DMS79 (cell line): Measurements from ENCODE around the gene KANSL1.
"Not testable (repeated sequence)": the region's sequence is repeated elsewhere in the genome, so short reads cannot be mapped to it uniquely, and the experiment has no call there.

Experiments used
- DNase-seq: peaks from one replicate; lab custom pipeline; 2025; lab: John Stamatoyannopoulos, UW

KANSL1 gene

GRCh38 chr17:46020023-46020761 is 173.0 kb downstream of the KANSL1 start:
- no peak for DNase-seq

GRCh38 chr17:46019408-46019925 is 173.8 kb downstream of the KANSL1 start:
- not testable (repeated sequence) for DNase-seq

GRCh38 chr17:46013502-46014165 is 179.6 kb downstream of the KANSL1 start:
- no peak for DNase-seq

GRCh38 chr17:46013127-46013501 is 180.1 kb downstream of the KANSL1 start:
- no peak for DNase-seq

- DNase-seq: no peak
Observed at GRCh38 chr17:46012506-46013079, 180.6 kb downstream of the KANSL1 start.

DNA sequence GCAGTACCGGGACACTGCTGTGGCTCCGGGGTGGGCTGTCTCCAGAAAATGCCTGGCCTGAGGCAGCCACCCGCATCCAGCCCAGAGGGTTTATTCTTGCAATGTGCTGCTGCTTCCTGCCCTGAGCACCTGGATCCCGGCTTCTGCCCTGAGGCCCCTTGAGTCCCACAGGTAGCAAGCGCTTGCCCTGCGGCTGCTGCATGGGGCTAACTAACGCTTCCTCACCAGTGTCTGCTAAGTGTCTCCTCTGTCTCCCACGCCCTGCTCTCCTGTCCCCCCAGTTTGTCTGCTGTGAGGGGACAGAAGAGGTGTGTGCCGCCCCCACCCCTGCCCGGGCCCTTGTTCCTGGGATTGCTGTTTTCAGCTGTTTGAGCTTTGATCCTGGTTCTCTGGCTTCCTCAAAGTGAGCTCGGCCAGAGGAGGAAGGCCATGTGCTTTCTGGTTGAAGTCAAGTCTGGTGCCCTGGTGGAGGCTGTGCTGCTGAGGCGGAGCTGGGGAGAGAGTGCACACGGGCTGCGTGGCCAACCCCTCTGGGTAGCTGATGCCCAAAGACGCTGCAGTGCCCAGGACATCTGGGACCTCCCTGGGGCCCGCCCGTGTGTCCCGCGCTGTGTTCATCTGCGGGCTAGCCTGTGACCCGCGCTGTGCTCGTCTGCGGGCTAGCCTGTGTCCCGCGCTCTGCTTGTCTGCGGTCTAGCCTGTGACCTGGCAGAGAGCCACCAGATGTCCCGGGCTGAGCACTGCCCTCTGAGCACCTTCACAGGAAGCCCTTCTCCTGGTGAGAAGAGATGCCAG is 181.3 kb downstream of the KANSL1 start:
- DNase-seq: no peak

- DNase-seq: no peak
Observed at GRCh38 chr17:46010597-46011186, 182.5 kb downstream of the KANSL1 start.

- DNase-seq: no peak
Observed at GRCh38 chr17:46009681-46010596, 183.3 kb downstream of the KANSL1 start.

DNA sequence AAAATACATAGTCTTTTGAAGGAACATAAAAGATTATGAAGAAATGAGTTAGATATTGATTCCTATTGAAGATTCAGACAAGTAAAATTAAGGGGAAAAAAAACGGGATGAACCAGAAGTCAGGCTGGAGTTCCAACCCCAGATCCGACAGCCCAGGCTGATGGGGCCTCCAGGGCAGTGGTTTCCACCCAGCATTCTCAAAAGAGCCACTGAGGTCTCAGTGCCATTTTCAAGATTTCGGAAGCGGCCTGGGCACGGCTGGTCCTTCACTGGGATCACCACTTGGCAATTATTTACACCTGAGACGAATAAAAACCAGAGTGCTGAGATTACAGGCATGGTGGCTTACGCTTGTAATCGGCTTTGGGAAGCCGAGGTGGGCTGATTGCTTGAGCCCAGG is 184.6 kb downstream of the KANSL1 start:
- no peak for DNase-seq

GRCh38 chr17:46007461-46007965 is 185.7 kb downstream of the KANSL1 start:
- DNase-seq: no peak

DNA sequence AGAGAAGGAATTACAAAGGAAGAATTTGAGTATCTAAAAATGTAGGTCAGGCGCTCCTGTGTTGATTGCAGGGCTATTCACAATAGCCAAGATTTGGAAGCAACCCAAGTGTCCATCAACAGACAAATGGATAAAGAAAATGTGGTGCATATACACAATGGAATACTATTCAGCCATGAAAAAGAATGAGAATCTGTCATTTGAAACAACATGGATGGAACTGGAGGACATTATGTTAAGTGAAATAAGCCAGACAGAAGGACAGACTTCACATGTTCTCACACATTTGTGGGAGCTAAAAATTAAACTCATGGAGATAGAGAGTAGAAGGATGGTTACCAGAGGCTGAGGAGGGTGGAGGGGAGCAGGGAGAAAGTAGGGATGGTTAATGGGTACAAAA is 187.1 kb downstream of the KANSL1 start:
- DNase-seq: not testable (repeated sequence)

- peak; percentile 18 for DNase-seq
Observed at GRCh38 chr17:46003907-46004748, 189.1 kb downstream of the KANSL1 start.

DNA sequence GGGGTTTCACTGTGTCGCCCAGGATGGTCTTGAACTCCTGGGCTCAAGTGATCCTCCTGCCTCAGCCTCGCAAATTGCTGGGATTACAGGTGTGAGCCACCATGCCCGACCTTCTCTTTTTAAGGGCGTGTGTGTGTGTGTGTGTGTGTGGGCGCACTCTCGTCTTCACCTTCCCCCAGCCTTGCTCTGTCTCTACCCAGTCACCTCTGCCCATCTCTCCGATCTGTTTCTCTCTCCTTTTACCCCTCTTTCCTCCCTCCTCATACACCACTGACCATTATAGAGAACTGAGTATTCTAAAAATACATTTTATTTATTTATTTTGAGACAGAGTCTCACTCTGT is 190.3 kb downstream of the KANSL1 start:
- DNase-seq: no peak

GRCh38 chr17:46002311-46002972 is 190.8 kb downstream of the KANSL1 start:
- DNase-seq: peak; percentile 13

DNA sequence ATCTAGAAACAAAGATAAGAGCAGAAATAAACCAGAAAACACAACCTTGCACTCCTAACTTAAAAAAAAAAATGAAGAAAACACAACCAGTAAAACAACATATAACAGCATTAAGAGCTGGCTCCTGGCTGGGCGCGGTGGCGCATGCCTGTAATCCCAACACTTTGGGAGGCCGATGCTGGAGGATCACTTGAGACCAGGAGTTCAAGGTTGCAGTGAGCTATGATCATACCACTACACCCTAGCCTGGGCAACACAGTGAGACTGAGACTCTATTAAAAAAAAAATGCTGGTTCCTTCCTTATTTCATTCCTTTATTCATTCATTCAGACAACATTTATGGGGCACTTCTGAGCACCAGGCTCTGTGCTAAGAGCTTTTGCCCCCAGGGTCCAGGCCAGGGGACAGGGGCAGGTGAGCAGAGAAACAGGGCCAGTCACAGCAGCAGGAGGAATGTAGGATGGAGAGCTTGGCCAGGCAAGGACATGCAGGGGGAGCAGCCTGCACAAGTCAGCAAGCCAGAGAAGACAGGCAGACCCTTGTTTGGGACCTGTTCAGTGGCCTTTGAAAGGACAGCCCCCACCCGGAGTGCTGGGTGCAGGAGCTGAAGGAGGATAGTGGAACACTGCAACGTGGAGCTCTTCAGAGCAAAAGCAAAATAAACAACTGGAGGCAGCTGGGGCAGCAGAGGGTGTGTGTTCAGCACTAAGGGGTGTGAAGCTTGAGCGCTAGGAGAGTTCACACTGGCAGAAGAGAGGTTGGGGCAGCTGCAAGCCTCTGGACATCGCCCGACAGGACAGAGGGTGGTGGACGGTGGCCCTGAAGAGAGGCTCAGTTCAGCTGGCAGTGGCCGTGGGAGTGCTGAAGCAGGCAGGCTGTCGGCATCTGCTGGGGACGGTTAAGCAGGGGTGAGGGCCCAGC is 191.6 kb downstream of the KANSL1 start:
- no peak for DNase-seq

DNA sequence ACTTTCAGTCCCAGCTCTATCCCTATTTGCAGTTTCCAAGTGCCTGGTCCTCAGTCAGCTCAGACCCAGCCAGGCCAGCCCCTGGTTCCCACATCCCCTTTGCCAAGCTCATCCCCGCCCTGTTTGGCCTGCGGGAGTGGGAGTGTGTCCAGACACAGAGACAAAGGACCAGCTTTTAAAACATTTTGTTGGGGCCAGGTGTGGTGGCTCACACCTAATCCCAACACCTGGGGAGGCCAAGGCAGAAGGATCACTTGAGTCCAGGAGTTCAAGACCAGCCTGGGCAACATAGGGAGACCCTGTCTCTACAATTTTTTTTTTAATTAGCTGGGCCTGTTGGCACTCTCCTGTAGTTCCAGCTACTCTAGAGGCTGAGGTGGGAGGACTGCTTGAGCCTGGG is 192.5 kb downstream of the KANSL1 start:
- no peak for DNase-seq

- DNase-seq: no peak
Observed at GRCh38 chr17:46000292-46000691, 192.9 kb downstream of the KANSL1 start.

- no peak for DNase-seq
Observed at GRCh38 chr17:45999900-46000290, 193.3 kb downstream of the KANSL1 start.
